Suprapubic skin (tissue), 4 donors: ENCODE measurements around the gene EXOSC2. TPM values are rescaled to one million over a fixed set of nuclear protein-coding genes. Genes with fewer than 3 reads are reported as not detected.
A peak's percentile ranks its signal among the peaks of the same experiment; 100 is the strongest.

Experiments
- DNase-seq, 2 donors: peaks; one replicate each; pipeline ENCODE4 v3.0.0-alpha.2; 2019; ENCODE audit warnings: low spot score in 2 of 2
- H3K27ac ChIP-seq: fragments of 200-600 bp; sonication (generic); one replicate; pipeline ENCODE4 v1.5.1; 2019
- H3K27me3 ChIP-seq: fragments of 200-600 bp; sonication (generic); one replicate; pipeline ENCODE4 v1.5.1; 2019
- H3K36me3 ChIP-seq: fragments of 200-600 bp; sonication (generic); one replicate; pipeline ENCODE4 v1.5.1; 2019
- H3K4me1 ChIP-seq: fragments of 200-600 bp; sonication (generic); one replicate; pipeline ENCODE4 v1.5.1; 2019
- H3K4me3 ChIP-seq: fragments of 200-600 bp; sonication (generic); one replicate; pipeline ENCODE4 v1.5.1; 2019; ENCODE audit warnings: mild to moderate bottlenecking
- H3K9me3 ChIP-seq: fragments of 200-600 bp; sonication (generic); one replicate; pipeline ENCODE4 v1.5.1; 2019
- CTCF ChIP-seq, 2 donors: fragments of 200-600 bp in 1 of 2; fragments of 450-650 bp in 1 of 2; sonication (generic) in 1 of 2; IDR thresholded peaks; one replicate each; pipeline ENCODE4 v1.5.1; 2016 to 2019; ENCODE audit warnings: antibody characterized with exemption in 2 of 2, mild to moderate bottlenecking in 1 of 2, moderate library complexity in 1 of 2
- EP300 ChIP-seq: sonication (generic); formaldehyde crosslinking; IDR thresholded peaks from one replicate; pipeline ENCODE4 v1.6.1; 2017; ENCODE audit warnings: antibody characterized with exemption
- POLR2A ChIP-seq, 2 donors: fragments of 450-650 bp; IDR thresholded peaks; one replicate each; pipeline ENCODE4 v1.6.1; 2017; ENCODE audit warnings: antibody characterized with exemption in 2 of 2, mild to moderate bottlenecking in 2 of 2, moderate library complexity in 2 of 2
- POLR2AphosphoS5 ChIP-seq, 3 donors: sonication (generic); formaldehyde crosslinking; IDR thresholded peaks; one replicate each; pipeline ENCODE4 v1.6.1; 2017; ENCODE audit warnings: antibody characterized with exemption in 3 of 3
- WGBS: methylation state at CpG from one replicate; pipeline ENCODE4 v1.1.5; 2018; 5-methylcytosine and 5-hydroxymethylcytosine counted together
- total RNA-seq, 4 donors: library from RNA; depleted of rRNA; stranded (reverse); fragments of >200 nt; gene quantifications; one replicate each; pipeline ENCODE4 v1.1.0, GENCODE V29; 2016

EXOSC2 gene
- total RNA-seq, 4 donors from 2014 or later, result 19.5 to 30.4 (median 23.8) TPM

- Histone ChIP-seq H3K4me3 (no peak overlapping the region), H3K27me3 (peaks cover 95% of the 10 kb centered on the region), H3K9me3 (no peaks in the 10 kb centered on the region), H3K27ac (no peak overlapping the region), H3K4me1 (peaks cover 47% of the 10 kb centered on the region), H3K36me3 (no peaks in the 10 kb centered on the region)
- no peak for DNase-seq
- 17% methylated on average over 40 of the region's 52 CpGs for WGBS
- TF ChIP-seq EP300 (no peak), POLR2A (IDR thresholded peaks at IDR 0.05) (no peak), CTCF (IDR thresholded peaks at IDR 0.05) (no peak), POLR2AphosphoS5 (IDR thresholded peaks at IDR 0.05) (no peak)
These were observed 34.5 kb upstream of the EXOSC2 start for GRCh38 chr9:130658893-130659698.

GRCh38 chr9:130659699-130660248, 33.8 kb upstream of the EXOSC2 start:
- H3K9me3 ChIP-seq, result no peaks in the 10 kb centered on the region
- 3% methylated on average over 45 of the region's 58 CpGs for WGBS
- H3K36me3 ChIP-seq, result no peaks in the 10 kb centered on the region
- peaks cover 99% of the 10 kb centered on the region for H3K27me3 ChIP-seq
- peaks cover 53% of the 10 kb centered on the region for H3K4me1 ChIP-seq
- H3K27ac ChIP-seq, result no peak overlapping the region
- TF ChIP-seq POLR2AphosphoS5 (IDR thresholded peaks at IDR 0.05), result no peak
- no peak for TF ChIP-seq CTCF (IDR thresholded peaks at IDR 0.05)
- no peak for TF ChIP-seq POLR2A (IDR thresholded peaks at IDR 0.05)
- TF ChIP-seq EP300, result no peak
- no peak for DNase-seq
- peak overlapping the region; percentile 48 for H3K4me3 ChIP-seq

- Histone ChIP-seq H3K36me3 (no peaks in the 10 kb centered on the region), H3K27ac (no peak overlapping the region), H3K4me1 (peaks cover 59% of the 10 kb centered on the region), H3K4me3 (peak overlapping the region; percentile 48), H3K9me3 (no peaks in the 10 kb centered on the region), H3K27me3 (peaks cover 99% of the 10 kb centered on the region)
- DNase-seq, result no peak
- 1% methylated on average over 23 of the region's 33 CpGs for WGBS
- no peak for TF ChIP-seq EP300
- TF ChIP-seq POLR2A (IDR thresholded peaks at IDR 0.05), result no peak
- TF ChIP-seq CTCF (IDR thresholded peaks at IDR 0.05), result no peak
- TF ChIP-seq POLR2AphosphoS5 (IDR thresholded peaks at IDR 0.05), result no peak
These were observed 33.3 kb upstream of the EXOSC2 start for GRCh38 chr9:130660326-130660682.

- 0% methylated on average over 9 of the region's 82 CpGs for WGBS
- no peak overlapping the region for H3K27ac ChIP-seq
- H3K4me1 ChIP-seq, result peaks cover 64% of the 10 kb centered on the region
These were observed 32.7 kb upstream of the EXOSC2 start for GRCh38 chr9:130660683-130661450.

More at GRCh38 chr9:130660683-130661450, 32.7 kb upstream of the EXOSC2 start:
- peaks cover 100% of the 10 kb centered on the region for H3K27me3 ChIP-seq
- H3K4me3 ChIP-seq, result peak overlapping the region; percentile 48
- no peak for DNase-seq
- H3K9me3 ChIP-seq, result no peaks in the 10 kb centered on the region
- H3K36me3 ChIP-seq, result no peaks in the 10 kb centered on the region
- TF ChIP-seq CTCF (IDR thresholded peaks at IDR 0.05), result no peak
- TF ChIP-seq EP300, result no peak
- no peak for TF ChIP-seq POLR2A (IDR thresholded peaks at IDR 0.05)
- TF ChIP-seq POLR2AphosphoS5 (IDR thresholded peaks at IDR 0.05), result no peak
